ENCODE results near the gene HMGN3.

HMGN3 gene

DNA sequence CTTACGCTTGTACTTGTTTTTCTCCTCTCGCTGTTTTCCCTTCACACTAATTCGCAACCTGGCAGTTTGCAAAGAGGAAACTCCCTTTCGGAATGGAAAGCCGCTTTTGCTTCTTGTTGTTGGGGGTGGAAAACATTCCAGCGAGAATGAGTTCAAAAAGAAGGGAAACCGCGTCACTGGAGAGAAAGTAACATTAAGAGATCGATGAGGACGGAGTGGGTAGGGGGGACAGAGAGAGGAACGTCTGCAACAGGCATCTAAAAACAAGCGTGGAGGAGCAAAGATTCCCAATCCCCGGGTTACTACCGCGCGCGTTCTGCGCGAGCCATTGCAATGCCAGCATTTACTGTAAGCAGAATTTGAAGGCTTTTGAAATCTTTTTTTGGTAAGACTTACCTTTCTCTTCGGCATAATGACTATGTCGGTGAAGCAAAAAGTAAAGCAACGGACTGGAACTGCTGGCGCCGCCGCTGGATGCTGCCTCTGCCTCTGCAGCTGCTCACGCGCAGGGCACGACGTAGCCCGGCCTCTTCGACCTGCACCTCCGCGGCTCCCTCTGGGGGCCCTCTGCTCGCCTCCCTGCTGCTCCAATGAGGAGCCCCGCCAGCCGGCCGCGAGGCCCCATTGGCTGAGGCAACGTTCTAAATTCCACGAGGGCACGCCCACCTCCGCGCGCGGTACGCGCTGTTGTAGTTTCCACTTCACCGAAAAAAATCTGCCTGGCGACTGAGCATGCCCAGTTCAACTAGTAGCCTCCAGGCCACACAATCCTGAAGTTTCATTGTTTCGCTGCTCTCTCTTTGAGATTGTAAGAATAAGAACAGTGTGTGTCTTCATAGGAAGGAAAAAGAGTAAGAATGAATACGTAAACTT lies at the start of gene HMGN3:
HMGN3 (minus strand) TSS at position 533 of the 873 bp plus-strand sequence.
- no peaks in the 10 kb centered on the region for H3K4me1 ChIP-seq (ENCODE audit: insufficient read depth, insufficient read length)
- 0 out of 2 replicates have a peak, but pooled peaks cover 4% of the 10 kb centered on the region for H3K9me3 ChIP-seq (ENCODE audit: insufficient read depth, low read length)
- no peaks in the 10 kb centered on the region for H3K27me3 ChIP-seq (ENCODE audit: insufficient read depth, insufficient read length)
- H3K4me3 ChIP-seq (ENCODE audit: insufficient read length, low read depth): peak within 1 kb of the TSS; percentile 81
- TF ChIP-seq SUZ12 (IDR thresholded peaks at IDR 0.05; ENCODE audit: extremely low read depth, insufficient read depth, insufficient read length): no peak
- TF ChIP-seq YY1 (IDR thresholded peaks at IDR 0.05; ENCODE audit: insufficient read depth, insufficient read length): no peak
- TF ChIP-seq ZNF274 (IDR thresholded peaks at IDR 0.05; ENCODE audit: low read depth, low read length): no peak
- peaks cover 10% of the 10 kb centered on the region for H3K36me3 ChIP-seq (ENCODE audit: insufficient read depth, insufficient read length, low read length)
- peak within 1 kb of the TSS; percentile 92 for H3K9ac ChIP-seq (ENCODE audit: insufficient read length, low read depth)
- DNase-seq (ENCODE audit: low read depth, low spot score): peak; percentile 72

DNA sequence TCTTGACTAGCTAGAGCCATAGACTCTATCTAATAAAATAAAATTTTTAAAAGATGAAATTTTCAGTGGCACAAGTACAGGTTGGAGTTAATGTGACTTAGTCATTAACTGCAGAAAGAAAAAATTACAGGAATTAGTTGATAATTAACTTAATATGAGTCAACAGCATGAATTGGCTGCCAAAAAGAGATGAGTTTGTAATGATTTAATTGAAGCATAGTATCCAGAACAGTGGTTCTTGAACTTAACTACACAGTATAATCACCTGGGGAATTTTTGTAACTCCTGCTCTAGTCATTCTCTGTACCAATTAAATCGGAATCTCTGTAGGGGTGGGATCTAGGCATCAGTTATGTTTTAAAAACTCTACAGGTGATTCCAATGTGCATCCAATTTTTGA lies 46.3 kb upstream of the HMGN3 start:
- H3K9me3 ChIP-seq (ENCODE audit: insufficient read depth, low read length): peaks cover 14% of the 10 kb centered on the region; the same call in 1 of the 2 replicates
- H3K4me3 ChIP-seq (ENCODE audit: insufficient read length, low read depth): no peak overlapping the region
- H3K27me3 ChIP-seq (ENCODE audit: insufficient read depth, insufficient read length): no peaks in the 10 kb centered on the region
- no peaks in the 10 kb centered on the region for H3K4me1 ChIP-seq (ENCODE audit: insufficient read depth, insufficient read length)
- TF ChIP-seq SUZ12 (IDR thresholded peaks at IDR 0.05; ENCODE audit: extremely low read depth, insufficient read depth, insufficient read length) (no peak), YY1 (IDR thresholded peaks at IDR 0.05; ENCODE audit: insufficient read depth, insufficient read length) (no peak), ZNF274 (IDR thresholded peaks at IDR 0.05; ENCODE audit: low read depth, low read length) (no peak)
- no peak overlapping the region for H3K9ac ChIP-seq (ENCODE audit: insufficient read length, low read depth)
- H3K36me3 ChIP-seq (ENCODE audit: insufficient read depth, insufficient read length, low read length): no peaks in the 10 kb centered on the region
- DNase-seq (ENCODE audit: low read depth, low spot score): no peak

DNA sequence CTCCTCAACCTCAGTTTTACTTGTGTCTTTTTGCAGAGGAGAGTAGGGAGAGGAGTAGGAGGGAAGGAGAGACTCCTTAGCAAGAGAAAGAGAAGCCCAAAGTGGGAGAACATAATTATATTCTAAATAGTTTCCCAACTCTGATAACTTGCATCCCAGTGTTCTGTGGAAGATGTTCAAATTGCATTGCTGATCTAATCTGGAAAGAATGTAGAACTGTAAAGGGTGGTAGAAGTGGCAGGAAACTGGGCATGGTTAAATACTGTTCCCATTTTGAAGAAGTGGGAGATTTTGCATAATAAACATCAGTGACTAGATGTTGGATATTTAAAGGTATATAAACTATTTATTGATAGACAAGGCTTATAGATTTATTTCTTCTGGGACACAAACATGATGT lies 42.6 kb upstream of the HMGN3 start:
- Histone ChIP-seq H3K4me3 (ENCODE audit: insufficient read length, low read depth) (no peak overlapping the region), H3K27me3 (ENCODE audit: insufficient read depth, insufficient read length) (no peaks in the 10 kb centered on the region), H3K36me3 (ENCODE audit: insufficient read depth, insufficient read length, low read length) (no peaks in the 10 kb centered on the region), H3K9me3 (ENCODE audit: insufficient read depth, low read length) (peaks cover 9% of the 10 kb centered on the region; the same call in 1 of the 2 replicates), H3K4me1 (ENCODE audit: insufficient read depth, insufficient read length) (no peaks in the 10 kb centered on the region), H3K9ac (ENCODE audit: insufficient read length, low read depth) (no peak overlapping the region)
- no peak for TF ChIP-seq ZNF274 (IDR thresholded peaks at IDR 0.05; ENCODE audit: low read depth, low read length)
- no peak for TF ChIP-seq YY1 (IDR thresholded peaks at IDR 0.05; ENCODE audit: insufficient read depth, insufficient read length)
- no peak for TF ChIP-seq SUZ12 (IDR thresholded peaks at IDR 0.05; ENCODE audit: extremely low read depth, insufficient read depth, insufficient read length)
- DNase-seq (ENCODE audit: low read depth, low spot score): no peak

DNA sequence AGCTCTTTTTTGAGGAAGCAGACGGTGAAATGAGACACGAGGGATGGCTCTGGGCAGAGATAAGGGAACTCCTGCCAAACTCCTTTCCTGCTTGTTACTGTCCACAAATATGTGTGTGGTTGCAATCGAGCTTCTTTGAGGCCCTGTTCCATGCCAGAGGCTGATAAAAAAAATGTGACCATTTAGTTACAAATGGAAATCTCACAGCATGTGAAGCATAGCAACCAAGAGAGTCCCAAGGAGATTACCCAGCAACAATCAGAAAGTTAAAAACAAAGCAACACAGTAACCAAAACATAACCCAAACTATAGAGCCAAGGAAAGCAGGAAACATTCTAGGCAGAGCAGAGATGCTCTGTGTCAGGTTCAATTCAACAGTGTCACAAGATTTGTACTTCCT lies 35.4 kb upstream of the HMGN3 start:
- Histone ChIP-seq H3K27me3 (ENCODE audit: insufficient read depth, insufficient read length) (no peaks in the 10 kb centered on the region), H3K9ac (ENCODE audit: insufficient read length, low read depth) (no peak overlapping the region), H3K9me3 (ENCODE audit: insufficient read depth, low read length) (no peaks in the 10 kb centered on the region), H3K4me1 (ENCODE audit: insufficient read depth, insufficient read length) (no peaks in the 10 kb centered on the region), H3K4me3 (ENCODE audit: insufficient read length, low read depth) (no peak overlapping the region), H3K36me3 (ENCODE audit: insufficient read depth, insufficient read length, low read length) (no peaks in the 10 kb centered on the region)
- no peak for DNase-seq (ENCODE audit: low read depth, low spot score)
- TF ChIP-seq SUZ12 (IDR thresholded peaks at IDR 0.05; ENCODE audit: extremely low read depth, insufficient read depth, insufficient read length) (no peak), ZNF274 (IDR thresholded peaks at IDR 0.05; ENCODE audit: low read depth, low read length) (no peak), YY1 (IDR thresholded peaks at IDR 0.05; ENCODE audit: insufficient read depth, insufficient read length) (no peak)

DNA sequence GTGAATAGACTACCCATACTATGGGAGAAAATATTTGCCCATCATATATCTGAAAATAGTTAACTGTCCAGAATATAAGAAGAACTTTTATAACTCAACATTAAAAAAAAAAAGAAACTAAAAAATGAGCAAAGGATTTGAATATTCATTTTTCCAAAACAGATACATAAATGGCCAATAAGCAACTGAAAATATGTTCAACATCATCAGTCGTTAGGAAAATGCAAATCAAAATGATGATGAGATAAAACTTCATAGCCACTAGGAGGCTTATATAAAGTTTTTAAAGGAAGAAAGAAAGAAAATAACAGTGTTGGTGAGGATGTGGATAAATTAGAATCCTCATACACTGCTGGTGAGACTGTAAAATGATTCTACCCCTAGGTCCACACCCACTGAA lies 32.6 kb upstream of the HMGN3 start:
- no peak for DNase-seq (ENCODE audit: low read depth, low spot score)
- Histone ChIP-seq H3K4me1 (ENCODE audit: insufficient read depth, insufficient read length) (no peaks in the 10 kb centered on the region), H3K36me3 (ENCODE audit: insufficient read depth, insufficient read length, low read length) (no peaks in the 10 kb centered on the region), H3K9ac (ENCODE audit: insufficient read length, low read depth) (no peak overlapping the region), H3K9me3 (ENCODE audit: insufficient read depth, low read length) (no peaks in the 10 kb centered on the region), H3K27me3 (ENCODE audit: insufficient read depth, insufficient read length) (no peaks in the 10 kb centered on the region), H3K4me3 (ENCODE audit: insufficient read length, low read depth) (no peak overlapping the region)
- TF ChIP-seq ZNF274 (IDR thresholded peaks at IDR 0.05; ENCODE audit: low read depth, low read length) (no peak), YY1 (IDR thresholded peaks at IDR 0.05; ENCODE audit: insufficient read depth, insufficient read length) (no peak), SUZ12 (IDR thresholded peaks at IDR 0.05; ENCODE audit: extremely low read depth, insufficient read depth, insufficient read length) (no peak)

DNA sequence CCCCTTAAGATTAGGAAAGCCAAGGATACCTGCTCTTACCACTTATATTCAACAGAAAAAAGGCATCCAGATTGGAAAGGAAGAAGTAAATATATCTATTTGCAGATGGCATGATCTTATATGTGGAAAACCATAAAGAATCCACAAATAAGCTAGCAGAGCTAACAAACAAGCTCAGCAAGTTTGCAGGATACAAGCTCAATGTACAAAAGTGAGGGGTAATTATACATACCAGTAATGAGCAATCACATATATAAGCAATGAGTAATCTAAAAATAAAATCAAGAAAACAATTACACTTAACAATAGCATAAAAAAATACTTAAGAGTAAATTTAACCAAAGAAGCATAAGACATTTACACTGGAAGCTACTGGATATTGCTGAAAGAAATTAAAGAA lies 31.6 kb upstream of the HMGN3 start:
- H3K9ac ChIP-seq (ENCODE audit: insufficient read length, low read depth): no peak overlapping the region
- H3K9me3 ChIP-seq (ENCODE audit: insufficient read depth, low read length): no peaks in the 10 kb centered on the region
- no peak for DNase-seq (ENCODE audit: low read depth, low spot score)
- H3K36me3 ChIP-seq (ENCODE audit: insufficient read depth, insufficient read length, low read length): no peaks in the 10 kb centered on the region
- no peak overlapping the region for H3K4me3 ChIP-seq (ENCODE audit: insufficient read length, low read depth)
- H3K27me3 ChIP-seq (ENCODE audit: insufficient read depth, insufficient read length): no peaks in the 10 kb centered on the region
- no peak for TF ChIP-seq ZNF274 (IDR thresholded peaks at IDR 0.05; ENCODE audit: low read depth, low read length)
- no peak for TF ChIP-seq YY1 (IDR thresholded peaks at IDR 0.05; ENCODE audit: insufficient read depth, insufficient read length)
- no peak for TF ChIP-seq SUZ12 (IDR thresholded peaks at IDR 0.05; ENCODE audit: extremely low read depth, insufficient read depth, insufficient read length)
- H3K4me1 ChIP-seq (ENCODE audit: insufficient read depth, insufficient read length): no peaks in the 10 kb centered on the region

DNA sequence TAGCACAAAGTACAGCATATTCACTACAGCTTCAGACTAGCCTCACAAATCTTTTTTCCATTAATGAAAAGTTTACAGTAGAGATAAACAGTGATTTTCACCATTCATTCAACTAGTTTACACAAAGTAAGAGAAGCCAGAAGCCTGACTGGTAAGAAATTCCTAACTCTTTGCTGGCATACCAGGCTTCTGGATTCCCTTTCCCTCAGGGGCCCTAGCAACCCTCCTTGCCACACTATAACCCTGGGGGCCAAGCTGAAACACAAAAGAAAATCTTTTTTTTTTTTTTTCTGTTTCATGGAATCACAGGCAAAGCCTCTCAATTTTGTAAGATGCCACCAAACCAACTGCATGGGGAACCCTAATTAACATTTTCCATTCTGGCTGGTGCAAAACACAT lies 28.9 kb upstream of the HMGN3 start:
- no peak overlapping the region for H3K9ac ChIP-seq (ENCODE audit: insufficient read length, low read depth)
- H3K9me3 ChIP-seq (ENCODE audit: insufficient read depth, low read length): no peaks in the 10 kb centered on the region
- no peaks in the 10 kb centered on the region for H3K4me1 ChIP-seq (ENCODE audit: insufficient read depth, insufficient read length)
- H3K36me3 ChIP-seq (ENCODE audit: insufficient read depth, insufficient read length, low read length): no peaks in the 10 kb centered on the region
- TF ChIP-seq ZNF274 (IDR thresholded peaks at IDR 0.05; ENCODE audit: low read depth, low read length): no peak
- H3K4me3 ChIP-seq (ENCODE audit: insufficient read length, low read depth): no peak overlapping the region
- H3K27me3 ChIP-seq (ENCODE audit: insufficient read depth, insufficient read length): no peaks in the 10 kb centered on the region
- no peak for DNase-seq (ENCODE audit: low read depth, low spot score)

Data from NT2/D1 (cell line).